Measurements from ENCODE around the gene PDCD1. TPM values are rescaled to one million over a fixed set of nuclear protein-coding genes. Genes with fewer than 3 reads are reported as not detected.

PDCD1 gene
- total RNA-seq, 1 donor, result not detected

DNA sequence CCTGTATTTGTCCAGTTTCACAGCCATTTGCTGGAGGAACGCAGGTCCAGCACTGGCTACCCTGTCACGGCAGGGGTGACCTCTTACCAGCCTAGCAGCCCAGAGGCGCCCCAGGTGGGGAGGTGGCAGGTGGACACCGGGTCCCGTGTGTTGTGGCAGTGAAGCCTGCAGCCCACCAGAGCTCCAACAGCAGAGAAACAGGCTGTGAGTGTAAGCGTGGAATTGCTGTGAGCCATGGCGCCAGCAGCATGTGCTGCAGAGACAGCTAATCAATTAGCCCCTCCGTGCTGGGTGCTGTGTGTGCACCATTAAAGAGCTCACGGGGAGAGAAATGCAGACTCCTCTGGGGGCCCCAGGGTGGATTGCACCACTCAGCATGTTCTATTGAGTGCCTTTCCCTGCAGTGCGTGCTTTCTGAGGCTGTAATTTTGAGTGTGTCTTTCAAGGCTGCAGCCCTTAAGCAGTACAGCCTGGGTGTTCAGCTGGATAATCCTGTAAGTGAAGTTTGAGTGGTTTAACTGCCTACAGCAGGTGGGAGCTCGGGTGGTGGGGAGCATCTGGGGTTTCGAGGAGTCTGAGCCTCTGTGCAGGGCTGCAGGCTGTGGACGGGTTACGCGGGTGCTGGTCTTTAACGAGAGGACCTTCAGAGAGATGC is 26.7 kb upstream of the PDCD1 start:
- Histone ChIP-seq H3K9me3 (ENCODE audit: low read depth, low read length) (no peaks in the 10 kb centered on the region), H3K79me2 (ENCODE audit: insufficient read depth, low read length) (no peaks in the 10 kb centered on the region), H4K20me1 (ENCODE audit: insufficient read depth, low read length) (no peaks in the 10 kb centered on the region), H3K36me3 (ENCODE audit: insufficient read depth, low read length) (no peaks in the 10 kb centered on the region), H3K27me3 (ENCODE audit: insufficient read depth, low read length) (no peaks in the 10 kb centered on the region), H2AFZ (ENCODE audit: low read length) (no peak overlapping the region), H3K4me2 (ENCODE audit: insufficient read depth, low read length) (no peak overlapping the region), H3K4me1 (ENCODE audit: insufficient read depth, low read length) (peaks cover 20% of the 10 kb centered on the region), H3K4me3 (ENCODE audit: insufficient read depth, low read length) (no peak overlapping the region), H3K27ac (ENCODE audit: low read depth, low read length) (no peak overlapping the region)
- TF ChIP-seq, protein P1, sequence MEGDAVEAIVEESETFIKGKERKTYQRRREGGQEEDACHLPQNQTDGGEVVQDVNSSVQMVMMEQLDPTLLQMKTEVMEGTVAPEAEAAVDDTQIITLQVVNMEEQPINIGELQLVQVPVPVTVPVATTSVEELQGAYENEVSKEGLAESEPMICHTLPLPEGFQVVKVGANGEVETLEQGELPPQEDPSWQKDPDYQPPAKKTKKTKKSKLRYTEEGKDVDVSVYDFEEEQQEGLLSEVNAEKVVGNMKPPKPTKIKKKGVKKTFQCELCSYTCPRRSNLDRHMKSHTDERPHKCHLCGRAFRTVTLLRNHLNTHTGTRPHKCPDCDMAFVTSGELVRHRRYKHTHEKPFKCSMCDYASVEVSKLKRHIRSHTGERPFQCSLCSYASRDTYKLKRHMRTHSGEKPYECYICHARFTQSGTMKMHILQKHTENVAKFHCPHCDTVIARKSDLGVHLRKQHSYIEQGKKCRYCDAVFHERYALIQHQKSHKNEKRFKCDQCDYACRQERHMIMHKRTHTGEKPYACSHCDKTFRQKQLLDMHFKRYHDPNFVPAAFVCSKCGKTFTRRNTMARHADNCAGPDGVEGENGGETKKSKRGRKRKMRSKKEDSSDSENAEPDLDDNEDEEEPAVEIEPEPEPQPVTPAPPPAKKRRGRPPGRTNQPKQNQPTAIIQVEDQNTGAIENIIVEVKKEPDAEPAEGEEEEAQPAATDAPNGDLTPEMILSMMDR (IDR thresholded peaks at IDR 0.05; ENCODE audit: extremely low read depth, low read depth, low read length), result no peak
- DNase-seq (ENCODE audit: insufficient read length, low spot score, missing footprints), result no peak

DNA sequence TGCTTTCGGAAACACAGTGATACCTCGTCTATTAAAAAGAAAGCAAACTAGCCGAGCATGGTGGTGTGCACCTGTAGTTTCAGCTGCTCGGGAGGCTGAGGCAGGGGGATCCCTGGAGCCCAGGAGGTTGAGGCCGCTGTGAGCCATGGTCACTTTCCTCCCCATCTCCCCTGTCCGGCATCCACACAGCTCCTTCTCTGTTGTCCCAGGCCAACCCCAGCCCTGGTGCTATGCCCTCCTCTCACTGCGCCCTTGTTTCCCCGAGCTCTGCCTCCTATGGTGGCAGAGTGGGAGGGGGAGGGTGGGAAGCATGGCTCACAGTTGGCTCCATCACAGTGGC is 26.2 kb upstream of the PDCD1 start:
- no peak overlapping the region for H3K27ac ChIP-seq (ENCODE audit: low read depth, low read length)

DNA sequence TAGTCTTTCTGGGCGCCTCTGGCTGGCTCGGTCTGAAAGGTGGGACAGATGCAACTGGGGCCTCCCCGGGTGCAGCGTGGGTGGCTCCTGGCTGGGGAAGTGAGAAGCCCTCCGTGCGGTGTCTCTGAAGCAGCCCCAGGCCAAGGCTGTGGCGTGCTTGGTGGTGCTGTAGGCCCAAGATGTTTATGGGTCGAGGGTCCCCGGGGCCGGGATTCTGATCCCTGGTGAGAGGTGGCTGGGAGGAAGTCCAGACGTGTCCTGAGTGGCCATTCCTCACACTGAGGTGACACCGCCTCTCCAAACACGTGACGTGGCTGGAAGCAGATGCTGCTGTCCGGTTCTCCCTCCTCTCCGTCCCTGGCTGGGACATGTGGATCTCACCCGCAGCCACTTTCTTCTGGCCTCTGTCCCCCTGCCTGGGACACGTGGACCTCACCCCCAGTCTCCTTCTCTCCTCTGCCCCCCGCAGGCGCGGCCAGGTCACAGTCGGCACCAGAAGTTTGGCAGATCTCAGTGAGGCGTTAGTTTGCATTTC is 23.5 kb upstream of the PDCD1 start:
- Histone ChIP-seq H3K4me2 (ENCODE audit: insufficient read depth, low read length) (peak overlapping the region; percentile 91), H3K36me3 (ENCODE audit: insufficient read depth, low read length) (no peaks in the 10 kb centered on the region), H3K27me3 (ENCODE audit: insufficient read depth, low read length) (no peaks in the 10 kb centered on the region), H2AFZ (ENCODE audit: low read length) (peak overlapping the region; percentile 81), H3K9me3 (ENCODE audit: low read depth, low read length) (no peaks in the 10 kb centered on the region), H4K20me1 (ENCODE audit: insufficient read depth, low read length) (no peaks in the 10 kb centered on the region), H3K4me3 (ENCODE audit: insufficient read depth, low read length) (peak overlapping the region; percentile 83), H3K79me2 (ENCODE audit: insufficient read depth, low read length) (no peaks in the 10 kb centered on the region), H3K4me1 (ENCODE audit: insufficient read depth, low read length) (peaks cover 20% of the 10 kb centered on the region), H3K27ac (ENCODE audit: low read depth, low read length) (no peak overlapping the region)
- TF ChIP-seq, protein P1 (IDR thresholded peaks at IDR 0.05; ENCODE audit: extremely low read depth, low read depth, low read length), result no peak
- DNase-seq (ENCODE audit: insufficient read length, low spot score, missing footprints), result no peak

More for the DNA sequence above, 26.2 kb upstream of the PDCD1 start:
- Histone ChIP-seq H3K36me3 (ENCODE audit: insufficient read depth, low read length) (no peaks in the 10 kb centered on the region), H3K4me3 (ENCODE audit: insufficient read depth, low read length) (no peak overlapping the region), H3K4me1 (ENCODE audit: insufficient read depth, low read length) (peaks cover 20% of the 10 kb centered on the region), H3K27me3 (ENCODE audit: insufficient read depth, low read length) (no peaks in the 10 kb centered on the region), H3K4me2 (ENCODE audit: insufficient read depth, low read length) (no peak overlapping the region), H2AFZ (ENCODE audit: low read length) (no peak overlapping the region), H4K20me1 (ENCODE audit: insufficient read depth, low read length) (no peaks in the 10 kb centered on the region), H3K79me2 (ENCODE audit: insufficient read depth, low read length) (no peaks in the 10 kb centered on the region), H3K9me3 (ENCODE audit: low read depth, low read length) (no peaks in the 10 kb centered on the region)
- no peak for DNase-seq (ENCODE audit: insufficient read length, low spot score, missing footprints)
- TF ChIP-seq, protein P1 (IDR thresholded peaks at IDR 0.05; ENCODE audit: extremely low read depth, low read depth, low read length), result no peak

- Histone ChIP-seq H3K79me2 (ENCODE audit: insufficient read depth, low read length) (no peaks in the 10 kb centered on the region), H3K27me3 (ENCODE audit: insufficient read depth, low read length) (no peaks in the 10 kb centered on the region), H3K4me1 (ENCODE audit: insufficient read depth, low read length) (peaks cover 20% of the 10 kb centered on the region), H3K36me3 (ENCODE audit: insufficient read depth, low read length) (no peaks in the 10 kb centered on the region), H3K9me3 (ENCODE audit: low read depth, low read length) (no peaks in the 10 kb centered on the region), H3K27ac (ENCODE audit: low read depth, low read length) (no peak overlapping the region), H3K4me3 (ENCODE audit: insufficient read depth, low read length) (peak overlapping the region; percentile 83), H2AFZ (ENCODE audit: low read length) (peak overlapping the region; percentile 93), H4K20me1 (ENCODE audit: insufficient read depth, low read length) (no peaks in the 10 kb centered on the region), H3K4me2 (ENCODE audit: insufficient read depth, low read length) (peak overlapping the region; percentile 91)
- no peak for DNase-seq (ENCODE audit: insufficient read length, low spot score, missing footprints)
- TF ChIP-seq, protein P1 (IDR thresholded peaks at IDR 0.05; ENCODE audit: extremely low read depth, low read depth, low read length), result no peak
These were observed 21.8 kb upstream of the PDCD1 start for GRCh38 chr2:241880311-241881073.
